Measurements from ENCODE around the gene LTBP1.

DNA sequence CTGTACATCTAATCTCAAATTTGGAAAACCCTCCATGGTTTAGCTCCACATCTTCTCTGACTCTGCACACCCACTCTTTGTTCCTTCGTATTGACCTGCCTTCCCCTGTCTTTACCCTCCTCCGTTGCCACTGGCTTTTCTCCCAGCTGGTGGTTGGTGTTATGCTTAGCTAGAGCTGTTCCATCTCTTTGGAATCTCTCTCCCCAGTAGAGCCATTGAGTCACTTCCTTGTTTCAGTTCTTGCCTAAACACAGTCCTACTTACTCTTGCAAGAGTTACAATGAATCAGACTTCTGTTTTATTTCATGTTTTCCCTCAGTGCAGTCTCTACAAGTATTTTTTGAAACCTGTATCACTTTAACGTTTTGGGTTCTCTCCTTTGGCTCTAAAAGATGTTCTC, 263.9 kb downstream of the LTBP1 start:
- TF ChIP-seq, protein P1, sequence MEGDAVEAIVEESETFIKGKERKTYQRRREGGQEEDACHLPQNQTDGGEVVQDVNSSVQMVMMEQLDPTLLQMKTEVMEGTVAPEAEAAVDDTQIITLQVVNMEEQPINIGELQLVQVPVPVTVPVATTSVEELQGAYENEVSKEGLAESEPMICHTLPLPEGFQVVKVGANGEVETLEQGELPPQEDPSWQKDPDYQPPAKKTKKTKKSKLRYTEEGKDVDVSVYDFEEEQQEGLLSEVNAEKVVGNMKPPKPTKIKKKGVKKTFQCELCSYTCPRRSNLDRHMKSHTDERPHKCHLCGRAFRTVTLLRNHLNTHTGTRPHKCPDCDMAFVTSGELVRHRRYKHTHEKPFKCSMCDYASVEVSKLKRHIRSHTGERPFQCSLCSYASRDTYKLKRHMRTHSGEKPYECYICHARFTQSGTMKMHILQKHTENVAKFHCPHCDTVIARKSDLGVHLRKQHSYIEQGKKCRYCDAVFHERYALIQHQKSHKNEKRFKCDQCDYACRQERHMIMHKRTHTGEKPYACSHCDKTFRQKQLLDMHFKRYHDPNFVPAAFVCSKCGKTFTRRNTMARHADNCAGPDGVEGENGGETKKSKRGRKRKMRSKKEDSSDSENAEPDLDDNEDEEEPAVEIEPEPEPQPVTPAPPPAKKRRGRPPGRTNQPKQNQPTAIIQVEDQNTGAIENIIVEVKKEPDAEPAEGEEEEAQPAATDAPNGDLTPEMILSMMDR (IDR thresholded peaks at IDR 0.05), result no peak
- TF ChIP-seq POLR2A (IDR thresholded peaks at IDR 0.05), result no peak
